SU-DHL-6 (cell line): ENCODE results near the gene TNNI2.

Experiments
- H2AFZ ChIP-seq: fragments of 200-600 bp; sonication (generic); 2 replicates; pipeline ENCODE4 v1.6.1; 2014; ENCODE audit warnings: low read depth, mild to moderate bottlenecking, moderate library complexity, mixed read lengths, antibody characterized with exemption, low read length; ENCODE audit not compliant: severe bottlenecking
- H3F3A ChIP-seq: fragments of 200-600 bp; shearing (Covaris generic); 2 replicates; pipeline ENCODE4 v1.6.0; 2016; ENCODE audit warnings: antibody characterized with exemption, mild to moderate bottlenecking; ENCODE audit not compliant: insufficient read depth
- H3K27ac ChIP-seq: fragments of 200-600 bp; sonication (generic); 2 replicates; pipeline ENCODE4 v1.5.1; 2016; ENCODE audit warnings: low read depth, mild to moderate bottlenecking, low read length, moderate library complexity, mixed read lengths
- H3K27me3 ChIP-seq: fragments of 200-600 bp; sonication (generic), shearing (Covaris generic); 2 replicates; pipeline ENCODE4 v1.6.0; 2014; ENCODE audit warnings: mild to moderate bottlenecking, low read length
- H3K36me3 ChIP-seq: fragments of 200-600 bp; sonication (generic); 2 replicates; pipeline ENCODE4 v1.6.1; 2014; ENCODE audit warnings: mild to moderate bottlenecking, low read length, mixed read lengths
- H3K4me2 ChIP-seq: fragments of 300-600, 200-600 bp; shearing (Covaris generic), sonication (generic); 2 replicates; pipeline ENCODE4 v1.6.0; 2014; ENCODE audit warnings: low read length, low read depth, mild to moderate bottlenecking; ENCODE audit not compliant: poor library complexity, severe bottlenecking
- H3K4me3 ChIP-seq: fragments of 200-600 bp; sonication (generic); 2 replicates; pipeline ENCODE4 v1.5.1; 2014; ENCODE audit warnings: antibody characterized with exemption, low read length, mild to moderate bottlenecking, mixed read lengths; ENCODE audit not compliant: insufficient read depth, poor library complexity, severe bottlenecking
- H3K79me2 ChIP-seq: fragments of 200-600 bp; sonication (generic); 2 replicates; pipeline ENCODE4 v1.6.1; 2014; ENCODE audit warnings: mild to moderate bottlenecking, low read length, moderate library complexity; ENCODE audit not compliant: insufficient read depth
- H3K9ac ChIP-seq: fragments of 200-600 bp; sonication (generic); 2 replicates; pipeline ENCODE4 v1.7.0; 2014; ENCODE audit warnings: mild to moderate bottlenecking, low read length
- H3K9me2 ChIP-seq: fragments of 200-600 bp; sonication (generic); replicated peaks from 2 replicates; pipeline ENCODE4 v1.6.1; 2014; ENCODE audit warnings: low read length; ENCODE audit not compliant: insufficient read depth
- H3K9me3 ChIP-seq: fragments of 200-600 bp; sonication (generic); 2 replicates; pipeline ENCODE4 v1.6.1; 2014; ENCODE audit warnings: low read length, mixed read lengths; ENCODE audit not compliant: insufficient read depth
- H4K20me1 ChIP-seq: fragments of 200-600 bp; sonication (generic); 2 replicates; pipeline ENCODE4 v1.6.1; 2014; ENCODE audit warnings: low read depth, mild to moderate bottlenecking, antibody characterized with exemption, low read length, moderate library complexity, mixed read lengths
- CTCF ChIP-seq: fragments of 200-600 bp; sonication (generic); IDR thresholded peaks from one replicate; pipeline ENCODE4 v1.5.1; 2017; ENCODE audit warnings: antibody characterized with exemption, mild to moderate bottlenecking, low read length, moderate library complexity; ENCODE audit not compliant: insufficient read depth, poor library complexity, severe bottlenecking
- EZH2phosphoT487 ChIP-seq: fragments of 200-600 bp; sonication (generic), shearing (Covaris generic); conservative IDR thresholded peaks from 2 replicates; pipeline ENCODE4 v1.6.1; 2018; ENCODE audit warnings: mild to moderate bottlenecking, antibody characterized with exemption, low read length, moderate library complexity, mixed read lengths

TNNI2 gene

GRCh38 chr11:1863352-1864216 is 24.8 kb downstream of the TNNI2 start:
- Histone ChIP-seq H3K9me2 (no peaks in the 10 kb centered on the region), H3K4me3 (no peak overlapping the region), H3K9ac (no peak overlapping the region), H4K20me1 (peaks cover 12% of the 10 kb centered on the region; the same call in 1 of the 2 replicates), H3K9me3 (no peaks in the 10 kb centered on the region), H2AFZ (no peak overlapping the region), H3F3A (no peaks in the 10 kb centered on the region), H3K79me2 (peaks cover 3% of the 10 kb centered on the region; the same call in 1 of the 2 replicates), H3K4me2 (no peak overlapping the region), H3K27me3 (no peaks in the 10 kb centered on the region), H3K27ac (no peak overlapping the region), H3K36me3 (no peaks in the 10 kb centered on the region)
- TF ChIP-seq EZH2phosphoT487 = no peak
- no peak for TF ChIP-seq CTCF

- Histone ChIP-seq H3K27me3 (no peaks in the 10 kb centered on the region), H3K36me3 (no peaks in the 10 kb centered on the region), H3K79me2 (peaks cover 3% of the 10 kb centered on the region; the same call in 1 of the 2 replicates), H3K4me2 (no peak overlapping the region), H3F3A (no peaks in the 10 kb centered on the region), H3K4me3 (no peak overlapping the region), H3K27ac (no peak overlapping the region), H2AFZ (no peak overlapping the region), H3K9ac (no peak overlapping the region), H3K9me2 (no peaks in the 10 kb centered on the region), H4K20me1 (peaks cover 12% of the 10 kb centered on the region; the same call in 1 of the 2 replicates), H3K9me3 (no peaks in the 10 kb centered on the region)
- TF ChIP-seq CTCF (no peak), EZH2phosphoT487 (no peak)
These were observed 25.4 kb downstream of the TNNI2 start for GRCh38 chr11:1864231-1864630.

GRCh38 chr11:1864831-1865665 is 26.3 kb downstream of the TNNI2 start:
- H3F3A ChIP-seq = no peaks in the 10 kb centered on the region
- H3K27ac ChIP-seq = no peak overlapping the region
- no peak for TF ChIP-seq EZH2phosphoT487
- no peak for TF ChIP-seq CTCF
- H3K36me3 ChIP-seq = no peaks in the 10 kb centered on the region
- H3K27me3 ChIP-seq = no peaks in the 10 kb centered on the region
- no peak overlapping the region for H3K4me2 ChIP-seq
- no peaks in the 10 kb centered on the region for H3K9me2 ChIP-seq
- H3K79me2 ChIP-seq = no peaks in the 10 kb centered on the region
- no peak overlapping the region for H2AFZ ChIP-seq
- no peak overlapping the region for H3K9ac ChIP-seq
- H3K4me3 ChIP-seq = no peak overlapping the region
- H3K9me3 ChIP-seq = no peaks in the 10 kb centered on the region
- peaks cover 8% of the 10 kb centered on the region; the same call in 1 of the 2 replicates for H4K20me1 ChIP-seq
